Activated B cell treated with CpG ODN at 0.5 μM for 24 hours (primary cell): ENCODE measurements around the gene WDR7. TPM values are rescaled to one million over a fixed set of nuclear protein-coding genes. Genes with fewer than 3 reads are reported as not detected.

ENCODE experiments used
- ATAC-seq: fragments of 200-7000 bp; cut with Tn5 transposase; one replicate; pipeline ENCODE4 v1.10.0; 2021; ENCODE audit warnings: low read depth, mild to moderate bottlenecking, moderate library complexity
- CTCF ChIA-PET: fragments of 350-600 bp; sonication (Branson Sonifier 250); formaldehyde crosslinking; loops from one replicate; lab custom pipeline; 2021; ENCODE audit warnings: antibody characterized with exemption; lab: Charles Lee
- POLR2A ChIA-PET: fragments of 350-600 bp; sonication (Branson Sonifier 250); formaldehyde crosslinking; loops from one replicate; lab custom pipeline; 2021; ENCODE audit warnings: antibody characterized with exemption; lab: Charles Lee
- DNase-seq: peaks from one replicate; pipeline ENCODE4 v3.0.0; 2022
- H3K27ac Mint-ChIP-seq: one replicate; pipeline ENCODE4 v1.8.0; 2020; ENCODE audit warnings: mixed read lengths
- H3K27me3 Mint-ChIP-seq: one replicate; pipeline ENCODE4 v1.8.0; 2021; ENCODE audit warnings: mixed read lengths
- H3K36me3 Mint-ChIP-seq: one replicate; pipeline ENCODE4 v1.8.0; 2021; ENCODE audit warnings: low read depth, mixed read lengths
- H3K4me1 Mint-ChIP-seq: one replicate; pipeline ENCODE4 v1.8.0; 2021; ENCODE audit warnings: mixed read lengths
- H3K4me3 Mint-ChIP-seq: one replicate; pipeline ENCODE4 v1.8.0; 2020; ENCODE audit warnings: mild to moderate bottlenecking, mixed read lengths
- H3K9me3 Mint-ChIP-seq: one replicate; pipeline ENCODE4 v1.8.0; 2020; ENCODE audit warnings: mixed read lengths
- intact Hi-C: fragments of 100-400 bp; cut with micrococcal nuclease; formaldehyde crosslinking; loops from one replicate; pipeline ENCODE4 v1.15.1; 2024
- total RNA-seq: library from RNA; stranded (reverse); gene quantifications from 2 replicates; pipeline ENCODE4 v1.2.3, GENCODE V29; 2022
- TF ChIP-seq, protein P1 (sequence below): fragments of 200-600 bp; IDR thresholded peaks from one replicate; pipeline ENCODE4 v1.8.0; 2022; ENCODE audit warnings: antibody characterized with exemption, mild to moderate bottlenecking

Gene WDR7
- total RNA-seq, 1 donor from 2014 or later, result 33.4 TPM

DNA sequence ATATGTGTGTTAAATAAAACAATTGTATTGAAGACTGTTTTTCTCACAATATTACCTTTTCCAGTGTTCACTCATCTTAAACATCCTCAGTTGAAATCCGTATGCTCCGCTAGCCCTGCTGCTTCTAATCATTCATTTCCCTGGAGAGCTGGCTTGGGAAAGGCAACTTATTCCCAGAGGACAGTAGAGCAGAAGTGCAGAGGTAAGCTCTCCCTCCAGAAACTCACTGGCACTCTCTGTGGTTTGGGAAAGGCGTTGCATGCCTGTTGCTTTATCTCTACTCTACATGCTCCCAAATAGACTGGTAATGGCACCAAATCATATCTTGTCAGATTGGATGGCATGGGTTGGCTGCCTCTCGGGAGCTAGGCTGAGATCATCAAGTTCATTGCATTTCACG is 378.6 kb downstream of the WDR7 start:
- Mint-ChIP-seq H3K27ac (no peak overlapping the region), H3K36me3 (peaks cover 40% of the 10 kb centered on the region)

DNA sequence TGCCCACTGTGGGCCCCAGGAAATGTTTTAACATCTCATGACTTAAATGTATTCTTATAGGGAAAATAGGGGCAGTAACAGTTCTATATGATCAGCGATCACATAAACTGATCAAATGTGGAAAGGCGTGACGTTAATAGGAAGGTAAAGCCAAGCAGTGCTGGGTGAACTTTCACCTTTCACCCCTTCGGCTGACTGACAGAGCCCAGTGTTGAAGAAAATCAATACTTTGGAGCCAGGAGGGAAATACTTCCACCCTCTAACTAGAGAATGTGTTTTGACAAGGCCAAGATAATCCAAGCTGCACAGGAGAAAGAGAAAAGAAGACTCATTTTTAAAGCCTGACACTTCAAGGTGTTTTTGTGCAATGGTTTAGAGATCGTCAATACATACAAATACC is 379.3 kb downstream of the WDR7 start:
- no peak overlapping the region for H3K27ac Mint-ChIP-seq
- H3K36me3 Mint-ChIP-seq, result peaks cover 40% of the 10 kb centered on the region
- no peak for ATAC-seq
- H3K27me3 Mint-ChIP-seq, result peaks cover 2% of the 10 kb centered on the region
- no peak overlapping the region for H3K4me3 Mint-ChIP-seq
- intact Hi-C loops, result loop anchor here (5.0 kb wide), 1 partner anchor 163 kb away; no protein-coding TSS in a partner anchor
- TF ChIP-seq, protein P1, sequence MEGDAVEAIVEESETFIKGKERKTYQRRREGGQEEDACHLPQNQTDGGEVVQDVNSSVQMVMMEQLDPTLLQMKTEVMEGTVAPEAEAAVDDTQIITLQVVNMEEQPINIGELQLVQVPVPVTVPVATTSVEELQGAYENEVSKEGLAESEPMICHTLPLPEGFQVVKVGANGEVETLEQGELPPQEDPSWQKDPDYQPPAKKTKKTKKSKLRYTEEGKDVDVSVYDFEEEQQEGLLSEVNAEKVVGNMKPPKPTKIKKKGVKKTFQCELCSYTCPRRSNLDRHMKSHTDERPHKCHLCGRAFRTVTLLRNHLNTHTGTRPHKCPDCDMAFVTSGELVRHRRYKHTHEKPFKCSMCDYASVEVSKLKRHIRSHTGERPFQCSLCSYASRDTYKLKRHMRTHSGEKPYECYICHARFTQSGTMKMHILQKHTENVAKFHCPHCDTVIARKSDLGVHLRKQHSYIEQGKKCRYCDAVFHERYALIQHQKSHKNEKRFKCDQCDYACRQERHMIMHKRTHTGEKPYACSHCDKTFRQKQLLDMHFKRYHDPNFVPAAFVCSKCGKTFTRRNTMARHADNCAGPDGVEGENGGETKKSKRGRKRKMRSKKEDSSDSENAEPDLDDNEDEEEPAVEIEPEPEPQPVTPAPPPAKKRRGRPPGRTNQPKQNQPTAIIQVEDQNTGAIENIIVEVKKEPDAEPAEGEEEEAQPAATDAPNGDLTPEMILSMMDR, result no peak
- no peaks in the 10 kb centered on the region for H3K9me3 Mint-ChIP-seq
- DNase-seq, result no peak
- ChIA-PET CTCF (no interaction called here), POLR2A (no interaction called here)
- no peaks in the 10 kb centered on the region for H3K4me1 Mint-ChIP-seq

More for the DNA sequence above, 378.6 kb downstream of the WDR7 start:
- Mint-ChIP-seq H3K27me3 (peaks cover 2% of the 10 kb centered on the region), H3K9me3 (no peaks in the 10 kb centered on the region), H3K4me1 (no peaks in the 10 kb centered on the region), H3K4me3 (no peak overlapping the region)
- TF ChIP-seq, protein P1, result no peak
- DNase-seq, result no peak
- POLR2A ChIA-PET, result no interaction called here
- intact Hi-C loops, result loop anchor here (5.0 kb wide), 1 partner anchor 162 kb away; no protein-coding TSS in a partner anchor
- CTCF ChIA-PET, result no interaction called here
- no peak for ATAC-seq

DNA sequence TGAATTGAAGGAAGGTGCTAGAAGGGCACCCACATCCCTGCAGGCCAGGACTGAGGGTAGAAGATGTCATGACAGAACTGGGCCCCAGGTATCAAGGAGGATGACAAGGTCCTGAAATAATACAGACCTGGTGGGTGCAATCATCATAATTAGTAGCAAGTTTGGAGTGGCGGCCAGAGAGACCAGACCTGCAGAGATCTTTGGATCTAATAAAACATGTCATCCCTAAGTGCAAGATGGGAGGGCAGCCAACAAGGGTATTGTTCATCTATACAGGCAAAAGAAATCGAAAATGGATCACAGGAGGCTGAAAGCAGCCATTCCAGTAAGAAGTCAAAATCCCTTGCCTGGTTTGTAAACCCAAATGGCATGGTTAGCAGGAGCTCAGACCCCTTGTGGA is 384.4 kb downstream of the WDR7 start:
- H3K4me3 Mint-ChIP-seq, result no peak overlapping the region
- DNase-seq, result no peak
- H3K27ac Mint-ChIP-seq, result no peak overlapping the region
- TF ChIP-seq, protein P1, result no peak
- H3K9me3 Mint-ChIP-seq, result no peaks in the 10 kb centered on the region
- H3K36me3 Mint-ChIP-seq, result peaks cover 3% of the 10 kb centered on the region
- H3K4me1 Mint-ChIP-seq, result no peaks in the 10 kb centered on the region
- H3K27me3 Mint-ChIP-seq, result peaks cover 28% of the 10 kb centered on the region
- ATAC-seq, result no peak
- intact Hi-C loops, result no loop called here
- ChIA-PET POLR2A (no interaction called here), CTCF (no interaction called here)

DNA sequence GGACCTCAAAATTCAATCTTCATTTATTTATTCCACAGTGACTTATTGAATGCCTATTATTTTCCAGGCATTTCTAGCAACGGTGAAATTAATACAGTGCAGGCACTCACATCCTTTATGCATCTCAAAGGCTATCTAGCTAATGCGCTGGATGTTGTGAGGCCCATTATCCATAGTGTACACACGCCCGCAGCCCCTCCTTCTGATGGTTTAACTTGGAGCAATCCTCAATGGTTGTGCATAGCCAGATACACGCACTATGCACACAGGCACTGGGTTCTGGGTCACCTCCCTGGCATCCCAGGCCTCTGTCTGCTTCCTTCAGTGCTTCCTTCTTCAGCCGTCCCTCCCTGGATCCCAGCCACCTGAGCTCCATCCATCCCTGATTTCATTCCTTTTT is 387.2 kb downstream of the WDR7 start:
- Mint-ChIP-seq H3K4me1 (no peaks in the 10 kb centered on the region), H3K27ac (no peak overlapping the region), H3K9me3 (no peaks in the 10 kb centered on the region), H3K27me3 (peaks cover 41% of the 10 kb centered on the region), H3K4me3 (no peak overlapping the region), H3K36me3 (no peaks in the 10 kb centered on the region)
- intact Hi-C loops, result no loop called here
- ChIA-PET CTCF (interaction anchor here (1.0 kb wide), 1 partner anchor 14 kb away, joined by 3 read pairs; no protein-coding TSS in a partner anchor), POLR2A (no interaction called here)
- DNase-seq (no peak), ATAC-seq (no peak)
- TF ChIP-seq, protein P1, result no peak

DNA sequence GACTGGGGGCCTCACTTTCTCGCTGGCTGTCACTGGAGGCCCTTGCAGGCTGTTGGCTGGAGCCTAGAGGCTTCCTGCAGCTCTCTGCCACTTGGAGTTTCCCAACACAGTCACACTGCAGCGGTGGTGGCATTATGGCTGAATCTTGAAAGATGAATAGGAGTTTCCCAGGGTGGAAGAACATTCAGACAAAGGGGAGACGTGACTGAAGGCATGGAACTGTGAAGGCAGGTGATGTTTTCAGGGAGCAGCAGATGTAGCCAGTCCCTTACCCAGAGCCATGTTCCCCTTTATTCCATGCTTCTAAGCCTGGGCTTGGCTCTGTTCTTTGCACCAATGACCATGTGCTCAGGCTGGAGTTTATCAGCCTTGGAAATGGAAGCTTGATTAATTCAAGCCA is 389.0 kb downstream of the WDR7 start:
- CTCF ChIA-PET, result no interaction called here
- Mint-ChIP-seq H3K27me3 (peaks cover 49% of the 10 kb centered on the region), H3K9me3 (no peaks in the 10 kb centered on the region), H3K27ac (no peak overlapping the region), H3K4me1 (no peaks in the 10 kb centered on the region), H3K36me3 (no peaks in the 10 kb centered on the region), H3K4me3 (no peak overlapping the region)
- TF ChIP-seq, protein P1, result no peak
- DNase-seq (no peak), ATAC-seq (no peak)
- POLR2A ChIA-PET, result no interaction called here
- intact Hi-C loops, result no loop called here
